IPS DF 6.9 (cell line): ENCODE measurements around the gene RSRP1.
A peak's percentile ranks its signal among the peaks of the same experiment; 100 is the strongest.

ENCODE experiments used
- DNase-seq: peaks from one replicate; pipeline ENCODE4 v3.0.0-alpha.2; 2013; ENCODE audit warnings: low read depth, low spot score
- H3K27ac ChIP-seq: one replicate; pipeline ENCODE4 v1.5.1; 2013; ENCODE audit warnings: low read length, control low read depth
- H3K27me3 ChIP-seq: 2 replicates; pipeline ENCODE4 v1.6.1; 2013; ENCODE audit warnings: mild to moderate bottlenecking, low read length; ENCODE audit not compliant: control insufficient read depth, insufficient read depth
- H3K36me3 ChIP-seq: 2 replicates; pipeline ENCODE4 v1.6.1; 2013; ENCODE audit warnings: low read length; ENCODE audit not compliant: control insufficient read depth, insufficient read depth
- H3K4me1 ChIP-seq: 2 replicates; pipeline ENCODE4 v1.6.1; 2013; ENCODE audit warnings: low read length; ENCODE audit not compliant: control insufficient read depth, insufficient read depth
- H3K4me3 ChIP-seq: 2 replicates; pipeline ENCODE4 v1.5.1; 2013; ENCODE audit warnings: mild to moderate bottlenecking, low read length
- H3K9me3 ChIP-seq: 2 replicates; pipeline ENCODE4 v1.6.1; 2013; ENCODE audit warnings: low read length, inconsistent platforms; ENCODE audit not compliant: control insufficient read depth, insufficient read depth
- WGBS: extraction: QIAGEN DNeasy Blood & Tissue Kit; methylation state at CpG from one replicate; pipeline ENCODE4 v1.1.7; 2013; ENCODE audit warnings: mixed read lengths, missing lambda C conversion rate; ENCODE audit not compliant: insufficient read length, insufficient coverage; 5-methylcytosine and 5-hydroxymethylcytosine counted together

The RSRP1 gene

DNA sequence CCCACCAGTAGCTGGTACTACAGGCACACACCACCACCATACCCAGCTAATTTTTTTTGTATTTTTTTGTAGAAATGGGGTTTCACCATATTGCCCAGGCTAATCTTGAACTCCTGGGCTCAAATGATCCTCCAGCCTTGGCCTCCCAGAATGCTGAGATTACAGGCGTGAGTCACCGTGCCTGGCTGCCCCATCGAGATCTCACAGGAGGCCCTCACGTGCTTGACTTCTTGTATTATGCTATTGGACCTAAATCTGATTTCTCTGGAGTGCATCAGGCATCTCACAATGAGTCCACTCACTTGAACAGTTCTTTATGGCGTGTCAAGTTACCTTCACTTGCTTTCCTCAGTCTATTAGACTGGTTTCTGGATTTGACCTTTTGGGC lies 9.3 kb upstream of the RSRP1 start:
- H3K36me3 ChIP-seq: no peaks in the 10 kb centered on the region
- H3K27ac ChIP-seq: no peak overlapping the region
- H3K9me3 ChIP-seq: no peaks in the 10 kb centered on the region
- H3K27me3 ChIP-seq: no peaks in the 10 kb centered on the region
- WGBS: no CpG with 5 or more reads among the region's 5 CpGs
- H3K4me1 ChIP-seq: peaks cover 2% of the 10 kb centered on the region; the same call in 1 of the 2 replicates
- no peak for DNase-seq
- H3K4me3 ChIP-seq: no peak overlapping the region

DNA sequence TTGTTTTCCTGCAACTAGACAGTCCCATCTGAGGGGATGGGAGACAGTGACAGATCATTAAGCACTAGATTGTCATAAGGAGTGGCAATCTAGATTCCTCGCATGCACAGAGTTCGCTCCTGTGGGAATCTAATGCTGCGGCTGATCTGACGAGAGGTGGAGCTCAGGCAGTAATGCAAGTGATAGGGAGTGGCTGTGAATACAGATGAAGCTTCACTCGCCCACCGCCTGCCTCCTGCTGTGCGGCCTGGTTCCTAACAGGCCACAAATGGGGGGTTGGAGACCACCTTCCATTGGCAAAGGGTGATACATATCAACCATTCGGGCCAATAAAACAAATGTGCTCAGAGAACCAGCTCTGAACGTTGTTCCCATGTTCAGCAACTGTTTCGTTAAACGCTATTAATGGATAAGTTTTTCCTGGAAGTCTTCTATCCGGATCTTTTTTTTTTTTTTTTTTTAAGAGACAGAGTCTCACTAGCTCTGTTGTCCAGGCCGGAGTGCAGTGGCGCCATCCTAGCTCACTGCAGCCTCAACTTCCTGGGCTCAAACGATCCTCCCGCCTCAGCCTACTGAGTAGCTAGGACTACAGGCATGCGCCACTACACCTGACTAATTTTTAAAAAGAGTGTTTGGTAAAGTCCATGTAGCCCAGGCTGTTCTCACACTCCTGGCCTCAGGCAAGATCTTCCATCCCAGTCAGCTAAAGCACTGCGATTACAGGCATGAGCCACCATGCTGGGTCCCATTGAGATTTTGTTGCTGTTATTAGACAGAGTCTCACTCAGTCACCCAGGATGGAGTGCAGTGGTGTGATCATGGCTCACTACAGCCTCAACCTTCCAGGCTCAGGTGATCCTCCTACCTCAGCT lies 8.7 kb upstream of the RSRP1 start:
- Histone ChIP-seq H3K4me1 (peaks cover 2% of the 10 kb centered on the region; the same call in 1 of the 2 replicates), H3K36me3 (no peaks in the 10 kb centered on the region), H3K27ac (no peak overlapping the region), H3K4me3 (no peak overlapping the region), H3K9me3 (no peaks in the 10 kb centered on the region), H3K27me3 (no peaks in the 10 kb centered on the region)
- no peak for DNase-seq
- WGBS: no CpG with 5 or more reads among the region's 18 CpGs

DNA sequence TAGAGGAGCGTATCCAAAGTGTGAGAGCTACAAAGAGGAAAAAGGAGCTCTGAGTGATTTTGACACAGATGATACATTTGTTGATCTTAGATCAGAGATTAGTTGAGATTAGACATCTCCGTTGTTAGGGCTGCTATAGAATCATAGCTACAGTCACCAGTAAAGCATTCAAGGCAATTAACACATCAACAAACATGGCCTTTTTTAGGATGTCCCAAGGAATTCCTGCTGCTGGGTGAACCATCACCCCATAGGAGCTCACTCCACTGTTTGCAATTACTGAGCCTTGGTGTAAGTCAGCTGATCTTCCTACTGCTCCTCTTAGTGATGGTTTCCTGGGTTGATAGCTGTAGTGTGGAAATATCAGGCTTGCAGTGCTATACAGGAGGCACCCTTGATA lies 6.7 kb upstream of the RSRP1 start:
- Histone ChIP-seq H3K4me1 (peaks cover 2% of the 10 kb centered on the region; the same call in 1 of the 2 replicates), H3K9me3 (no peaks in the 10 kb centered on the region), H3K4me3 (no peak overlapping the region), H3K27ac (no peak overlapping the region), H3K36me3 (no peaks in the 10 kb centered on the region), H3K27me3 (no peaks in the 10 kb centered on the region)
- WGBS: no CpG with 5 or more reads among the region's 2 CpGs
- DNase-seq: no peak

DNA sequence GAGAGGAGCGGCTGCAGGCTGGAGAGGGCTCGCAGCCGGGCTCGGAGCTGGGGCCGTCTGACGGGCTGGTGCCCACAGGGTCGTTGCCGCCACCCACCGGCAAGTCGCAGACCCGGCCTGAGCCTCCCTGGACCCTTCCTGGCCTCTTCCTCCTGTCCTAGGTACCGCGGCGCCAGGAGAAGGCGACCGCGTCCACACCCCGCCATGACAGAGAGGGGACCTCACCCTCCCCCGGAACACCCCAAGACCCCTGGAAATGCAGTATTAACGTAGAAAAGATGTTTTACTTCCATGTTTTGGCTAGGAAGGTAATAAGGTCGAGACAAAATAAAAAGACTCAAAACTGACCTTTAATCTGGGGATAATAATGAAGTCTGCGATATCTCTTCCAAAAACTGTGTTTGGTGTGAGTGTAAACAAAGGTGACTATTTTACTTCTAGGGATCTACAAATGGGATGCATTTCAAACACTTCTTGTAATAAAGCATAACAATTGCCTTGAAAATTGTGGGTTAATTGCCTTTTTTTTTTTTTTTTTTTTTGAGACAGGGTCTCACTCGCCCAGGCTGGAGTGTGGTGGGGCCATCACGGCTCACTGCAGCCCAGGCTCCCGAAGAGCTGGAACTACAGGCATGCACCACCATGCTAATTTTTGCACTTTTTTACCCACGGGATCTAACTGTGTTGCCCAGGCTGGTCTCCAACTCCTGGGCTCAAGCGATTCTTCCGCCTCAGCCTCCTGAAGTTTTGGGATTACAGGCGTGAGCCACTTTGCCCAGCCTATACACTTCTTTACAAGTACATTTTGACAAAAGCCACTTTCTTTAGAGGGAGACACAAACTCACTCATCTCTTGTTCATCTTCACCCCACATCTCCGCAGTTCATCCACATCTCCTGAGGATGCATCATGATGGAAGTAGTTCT lies 838 bp upstream of the RSRP1 start:
- DNase-seq: no peak
- peaks cover 4% of the 10 kb centered on the region; the same call in 1 of the 2 replicates for H3K36me3 ChIP-seq
- no peaks in the 10 kb centered on the region for H3K9me3 ChIP-seq
- H3K27me3 ChIP-seq: no peaks in the 10 kb centered on the region
- peak overlapping the region; percentile 39; the same call in 1 of the 2 replicates for H3K4me3 ChIP-seq
- no peak overlapping the region for H3K27ac ChIP-seq
- no peaks in the 10 kb centered on the region; the same call in 1 of the 2 replicates for H3K4me1 ChIP-seq
- no CpG with 5 or more reads among the region's 30 CpGs for WGBS

DNA sequence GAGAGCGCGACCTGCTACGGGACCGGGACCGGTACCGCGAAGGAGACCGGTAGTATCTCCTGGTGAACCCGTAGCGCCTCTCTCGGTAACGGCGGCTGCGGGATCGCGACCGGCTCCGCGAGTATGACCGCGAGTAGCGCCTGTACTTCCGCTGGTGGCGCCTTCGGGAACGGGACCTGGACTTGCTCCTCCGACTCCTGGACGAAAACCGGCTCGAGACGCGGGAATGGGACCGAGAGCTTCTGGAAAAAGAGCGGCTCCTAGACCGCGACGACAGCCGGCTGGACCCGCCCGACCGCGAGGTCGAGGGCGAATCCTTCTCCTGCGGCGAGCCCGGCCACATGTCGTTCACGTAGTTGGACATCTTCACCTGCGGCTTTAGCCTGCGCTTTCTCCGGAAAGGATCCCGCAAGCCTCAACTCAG lies 642 bp downstream of the RSRP1 start:
- WGBS: no CpG with 5 or more reads among the region's 53 CpGs
- Histone ChIP-seq H3K4me3 (peak overlapping the region; percentile 80), H3K4me1 (no peaks in the 10 kb centered on the region; the same call in 1 of the 2 replicates), H3K27me3 (no peaks in the 10 kb centered on the region), H3K27ac (no peak overlapping the region), H3K9me3 (no peaks in the 10 kb centered on the region), H3K36me3 (peaks cover 4% of the 10 kb centered on the region; the same call in 1 of the 2 replicates)
- DNase-seq: no peak

DNA sequence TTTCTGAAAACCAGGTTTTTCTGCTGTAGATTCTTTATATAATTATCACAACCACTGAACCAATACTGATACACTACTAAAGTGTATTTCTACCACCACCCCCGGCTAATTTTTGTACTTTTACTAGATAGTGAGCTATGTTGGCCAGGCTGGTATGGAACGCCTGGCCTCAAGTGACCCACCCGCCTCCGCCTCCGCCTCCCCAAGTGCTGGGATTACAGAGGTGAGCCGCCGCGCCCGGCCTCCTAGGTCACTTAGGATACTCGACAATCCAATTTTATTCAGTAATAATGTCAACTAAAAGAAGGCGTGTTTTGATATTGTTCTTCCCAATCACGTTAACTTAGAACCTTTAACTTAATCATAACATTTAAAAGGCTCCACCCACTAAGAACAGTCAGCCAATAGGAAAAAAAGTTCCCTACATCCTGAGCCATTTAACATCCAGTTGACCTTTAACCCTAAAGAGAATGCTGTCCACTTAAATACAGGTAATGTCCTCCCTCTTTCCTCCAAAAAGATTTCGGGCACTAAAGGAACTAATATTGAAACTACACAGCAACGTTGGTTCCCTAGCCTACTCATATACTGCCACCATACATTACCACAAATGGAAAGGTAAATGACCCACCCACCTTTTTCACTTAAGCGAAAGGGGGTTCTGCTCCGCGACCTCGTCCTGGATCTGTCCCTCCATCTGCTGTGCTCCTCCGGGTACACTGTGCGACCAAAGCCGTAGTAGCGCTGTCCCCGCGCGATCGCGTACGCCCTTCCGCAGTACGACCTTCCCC lies 1.2 kb downstream of the RSRP1 start:
- peak overlapping the region; percentile 80 for H3K4me3 ChIP-seq
- no peaks in the 10 kb centered on the region for H3K27me3 ChIP-seq
- no peak overlapping the region for H3K27ac ChIP-seq
- no CpG with 5 or more reads among the region's 30 CpGs for WGBS
- H3K36me3 ChIP-seq: peaks cover 4% of the 10 kb centered on the region; the same call in 1 of the 2 replicates
- no peak for DNase-seq
- no peaks in the 10 kb centered on the region for H3K9me3 ChIP-seq
- H3K4me1 ChIP-seq: no peaks in the 10 kb centered on the region; the same call in 1 of the 2 replicates

DNA sequence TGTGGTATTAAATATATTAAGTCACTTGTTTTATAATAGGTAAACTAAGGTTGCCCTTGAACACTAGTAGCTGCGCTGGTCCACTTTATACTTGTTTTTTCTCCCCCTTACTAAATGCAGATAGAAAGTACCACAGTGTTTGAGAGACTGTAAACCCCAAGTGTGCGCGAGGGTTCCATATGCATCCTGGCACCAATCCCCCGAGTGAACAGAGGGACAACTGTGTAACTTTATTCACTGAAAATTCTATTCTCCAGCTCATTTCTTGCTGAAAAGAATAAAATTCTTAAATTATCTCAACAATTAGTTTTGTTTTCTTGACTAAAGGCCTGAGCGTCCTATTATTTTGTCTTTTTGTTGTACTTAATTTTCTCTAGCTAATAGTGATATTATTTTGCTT lies 1.9 kb downstream of the RSRP1 start:
- no CpG with 5 or more reads among the region's 5 CpGs for WGBS
- H3K27me3 ChIP-seq: no peaks in the 10 kb centered on the region
- DNase-seq: no peak
- no peak overlapping the region for H3K27ac ChIP-seq
- H3K9me3 ChIP-seq: no peaks in the 10 kb centered on the region
- peaks cover 4% of the 10 kb centered on the region; the same call in 1 of the 2 replicates for H3K36me3 ChIP-seq
- no peak overlapping the region for H3K4me3 ChIP-seq
- H3K4me1 ChIP-seq: peaks cover 2% of the 10 kb centered on the region

DNA sequence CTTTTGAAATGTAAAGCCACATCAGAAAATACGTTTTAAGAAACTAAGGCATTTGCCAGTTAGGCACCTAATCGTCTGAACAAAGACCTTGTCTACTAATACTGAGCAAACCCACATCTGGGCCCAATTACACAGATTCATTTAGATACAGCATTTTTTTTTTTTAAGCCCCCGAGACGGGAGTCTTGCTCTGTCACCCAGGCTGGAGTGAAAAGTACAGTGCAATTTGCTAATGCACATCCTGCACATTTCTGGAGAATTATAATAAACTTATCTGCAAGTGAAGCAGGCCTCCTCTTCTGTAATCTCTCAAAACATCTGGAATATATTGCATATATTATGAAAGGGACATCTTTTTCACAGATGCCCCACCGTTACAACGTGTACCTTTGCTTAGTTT lies 3.3 kb downstream of the RSRP1 start:
- no CpG with 5 or more reads among the region's 6 CpGs for WGBS

DNA sequence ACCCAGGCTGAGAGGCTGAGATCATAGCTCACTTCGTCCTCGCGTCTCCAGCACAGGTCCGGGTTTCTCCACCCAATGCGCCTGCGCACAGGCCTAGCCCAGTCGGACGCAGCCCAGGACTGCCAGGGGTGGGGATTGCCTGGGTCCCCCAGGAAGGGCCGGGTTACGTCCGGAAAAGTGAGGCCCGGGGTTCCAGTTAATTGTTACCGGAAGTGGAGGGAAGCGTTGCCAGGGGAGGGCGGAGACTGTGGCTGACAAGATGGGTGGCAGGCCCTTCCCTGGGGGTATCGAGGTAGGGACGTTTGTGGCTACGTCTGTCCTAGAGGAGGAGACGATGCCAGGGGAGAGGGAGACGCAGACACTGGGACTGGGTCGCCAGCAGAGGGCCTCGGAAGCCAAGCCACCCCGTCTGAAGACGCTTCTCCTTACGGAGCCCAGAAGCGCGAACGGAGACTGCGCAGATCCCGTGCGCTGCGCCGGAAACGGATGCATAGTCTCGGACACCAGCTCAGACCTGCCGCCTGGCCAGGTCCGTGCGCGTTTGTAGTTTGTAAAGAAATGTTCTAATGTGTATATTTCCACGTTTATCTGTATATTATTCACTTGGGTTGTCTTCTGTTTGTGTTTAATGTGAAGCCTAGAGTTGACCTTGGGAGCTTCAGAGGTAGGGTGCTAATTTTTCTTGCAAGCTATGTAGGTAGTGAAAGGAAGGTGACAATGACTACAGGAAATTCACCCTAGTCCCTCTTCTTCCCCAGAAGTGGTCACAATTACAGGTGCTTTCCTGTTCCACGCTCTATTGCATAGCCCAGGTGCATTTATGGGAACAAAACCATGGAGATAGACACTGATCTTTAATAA lies 7.3 kb downstream of the RSRP1 start:
- peaks cover 4% of the 10 kb centered on the region; the same call in 1 of the 2 replicates for H3K36me3 ChIP-seq
- WGBS: no CpG with 5 or more reads among the region's 41 CpGs
- H3K27me3 ChIP-seq: no peaks in the 10 kb centered on the region
- no peaks in the 10 kb centered on the region for H3K9me3 ChIP-seq
- no peak overlapping the region for H3K27ac ChIP-seq
- peaks cover 2% of the 10 kb centered on the region; the same call in 1 of the 2 replicates for H3K4me1 ChIP-seq
- DNase-seq: peak; percentile 79
- peak overlapping the region; percentile 44; the same call in 1 of the 2 replicates for H3K4me3 ChIP-seq

More for the DNA sequence above, 3.3 kb downstream of the RSRP1 start:
- no peak for DNase-seq
- peaks cover 2% of the 10 kb centered on the region for H3K4me1 ChIP-seq
- H3K27ac ChIP-seq: no peak overlapping the region
- H3K27me3 ChIP-seq: no peaks in the 10 kb centered on the region
- H3K9me3 ChIP-seq: no peaks in the 10 kb centered on the region
- H3K4me3 ChIP-seq: no peak overlapping the region
- H3K36me3 ChIP-seq: peaks cover 4% of the 10 kb centered on the region; the same call in 1 of the 2 replicates
